ENCODE measurements around the gene WDR86. TPM values are rescaled to one million over a fixed set of nuclear protein-coding genes. Genes with fewer than 3 reads are reported as not detected.

Gene WDR86
- total RNA-seq, 1 experiment from 2014 or later = 8.1 TPM

GRCh38 chr7:151416112-151416940 lies 6.5 kb upstream of the WDR86 start:
- Histone ChIP-seq H2BK5ac (ENCODE audit: insufficient read length, low read length) (no peak overlapping the region), H3K23ac (ENCODE audit: insufficient read length, low read depth, low read length) (no peak overlapping the region), H4K20me1 (ENCODE audit: control insufficient read depth, insufficient read depth, insufficient read length) (no peaks in the 10 kb centered on the region), H4K91ac (ENCODE audit: insufficient read length, low read depth, low read length) (no peak overlapping the region), H2AK5ac (ENCODE audit: insufficient read length, low read length) (no peak overlapping the region), H3K79me1 (ENCODE audit: insufficient read depth, low read depth, low read length, poor library complexity, severe bottlenecking) (no peaks in the 10 kb centered on the region), H3K4me1 (ENCODE audit: insufficient read depth, low read length) (peaks cover 11% of the 10 kb centered on the region; the same call in 1 of the 2 replicates), H3K56ac (ENCODE audit: insufficient read length, low read depth, low read length) (no peak overlapping the region), H2BK20ac (ENCODE audit: low read depth, low read length, poor library complexity, severe bottlenecking) (no peak overlapping the region), H3K9ac (ENCODE audit: extremely low read depth, insufficient read length, low read length) (no peak overlapping the region), H3K27ac (ENCODE audit: insufficient read length, low read depth, low read length) (no peak overlapping the region), H3K18ac (ENCODE audit: insufficient read length, low read depth, low read length) (no peak overlapping the region), H3K79me2 (ENCODE audit: insufficient read depth, low read length) (no peaks in the 10 kb centered on the region), H3K14ac (ENCODE audit: insufficient read depth, low read length) (peak overlapping the region; percentile 8; the same call in 1 of the 2 replicates), H2BK12ac (ENCODE audit: insufficient read length, low read depth, low read length) (no peak overlapping the region), H4K5ac (ENCODE audit: insufficient read length, low read depth, low read length) (no peak overlapping the region), H2BK120ac (ENCODE audit: low read depth, low read length, poor library complexity, severe bottlenecking) (no peak overlapping the region), H3K9me3 (ENCODE audit: control insufficient read depth, low read depth, low read length) (no peaks in the 10 kb centered on the region), H3K27me3 (ENCODE audit: insufficient read depth, low read length) (peaks cover 8% of the 10 kb centered on the region; the same call in 1 of the 2 replicates), H3T11ph (ENCODE audit: low read length) (no peak overlapping the region), H3K23me2 (ENCODE audit: insufficient read length, low read depth, low read length, poor library complexity, severe bottlenecking) (no peaks in the 10 kb centered on the region), H4K8ac (replicated peaks; ENCODE audit: insufficient read length, low read depth, low read length) (no peak overlapping the region), H3K4ac (ENCODE audit: low read depth, low read length) (no peak overlapping the region), H2AFZ (ENCODE audit: low read length) (no peak overlapping the region), H2BK15ac (ENCODE audit: low read depth, low read length) (no peak overlapping the region), H3K4me2 (ENCODE audit: insufficient read depth, insufficient read length, low read length) (no peak overlapping the region)
- peaks cover 96% of the 10 kb centered on the region for H3K27me3 Mint-ChIP-seq (ENCODE audit: low read depth)
- peaks cover 0 to 15% of the 10 kb centered on the region in 2 experiments; a peak in 4 of 5 replicates for H3K9me3 Mint-ChIP-seq
- TF ChIP-seq CTCF (conservative IDR thresholded peaks at IDR 0.05) = no peak
- peaks cover 0 to 5% (median 0%) of the 10 kb centered on the region in 3 experiments; a peak in 1 of 7 replicates for H3K36me3 Mint-ChIP-seq (ENCODE audit: insufficient read depth in 1 of 3, low read depth in 3 of 3)
- peak; percentile 67 for DNase-seq
- no peak overlapping the region for H3K27ac Mint-ChIP-seq
- peak overlapping the region in 1 of 2 experiments; percentile 8; a peak in 1 of 5 replicates for H3K4me3 Mint-ChIP-seq
- peaks cover 21 to 24% of the 10 kb centered on the region in 2 experiments for H3K4me1 Mint-ChIP-seq
- no CpG with 5 or more reads among the region's 10 CpGs for WGBS (ENCODE audit: extremely low coverage, insufficient read length, low lambda C conversion rate)
